Hepatocyte (in vitro differentiated cells): ENCODE results near the gene ABCA5.

Experiments used
- EZH2phosphoT487 ChIP-seq: fragments of 200-600 bp; sonication (generic); IDR thresholded peaks from one replicate; pipeline ENCODE4 v1.6.1; 2018; ENCODE audit warnings: antibody characterized with exemption, mild to moderate bottlenecking, low read depth, moderate library complexity; ENCODE audit not compliant: unreplicated experiment, severe bottlenecking
- TF ChIP-seq, protein P1 (sequence below): fragments of 200-600 bp; sonication (generic); IDR thresholded peaks from 2 replicates; pipeline ENCODE4 v1.5.1; 2016; ENCODE audit warnings: antibody characterized with exemption, mild to moderate bottlenecking; ENCODE audit not compliant: poor library complexity

DNA sequence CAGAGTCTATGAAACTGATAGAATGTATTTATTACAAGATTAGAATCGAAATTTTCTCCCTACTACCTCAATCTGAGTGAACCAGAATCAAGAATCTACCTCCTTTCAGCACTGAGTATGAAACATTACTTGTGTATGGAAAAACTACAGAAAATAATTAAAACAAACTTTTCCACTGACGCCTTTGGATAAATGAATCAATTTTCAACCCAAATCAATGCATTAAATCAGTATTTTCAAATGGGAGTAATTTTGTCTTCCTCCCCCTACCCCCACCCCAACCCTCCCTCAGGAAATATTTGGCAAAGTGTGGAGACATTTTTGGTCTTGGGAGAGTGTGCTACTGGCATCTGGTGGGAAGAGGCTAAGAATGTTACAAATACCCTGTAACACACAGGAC, 90.5 kb downstream of the ABCA5 start:
- TF ChIP-seq, protein P1, sequence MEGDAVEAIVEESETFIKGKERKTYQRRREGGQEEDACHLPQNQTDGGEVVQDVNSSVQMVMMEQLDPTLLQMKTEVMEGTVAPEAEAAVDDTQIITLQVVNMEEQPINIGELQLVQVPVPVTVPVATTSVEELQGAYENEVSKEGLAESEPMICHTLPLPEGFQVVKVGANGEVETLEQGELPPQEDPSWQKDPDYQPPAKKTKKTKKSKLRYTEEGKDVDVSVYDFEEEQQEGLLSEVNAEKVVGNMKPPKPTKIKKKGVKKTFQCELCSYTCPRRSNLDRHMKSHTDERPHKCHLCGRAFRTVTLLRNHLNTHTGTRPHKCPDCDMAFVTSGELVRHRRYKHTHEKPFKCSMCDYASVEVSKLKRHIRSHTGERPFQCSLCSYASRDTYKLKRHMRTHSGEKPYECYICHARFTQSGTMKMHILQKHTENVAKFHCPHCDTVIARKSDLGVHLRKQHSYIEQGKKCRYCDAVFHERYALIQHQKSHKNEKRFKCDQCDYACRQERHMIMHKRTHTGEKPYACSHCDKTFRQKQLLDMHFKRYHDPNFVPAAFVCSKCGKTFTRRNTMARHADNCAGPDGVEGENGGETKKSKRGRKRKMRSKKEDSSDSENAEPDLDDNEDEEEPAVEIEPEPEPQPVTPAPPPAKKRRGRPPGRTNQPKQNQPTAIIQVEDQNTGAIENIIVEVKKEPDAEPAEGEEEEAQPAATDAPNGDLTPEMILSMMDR: no peak
- no peak for TF ChIP-seq EZH2phosphoT487
